SK-N-SH (cell line): Measurements from ENCODE around the gene TMEM72. TPM values are rescaled to one million over a fixed set of nuclear protein-coding genes. Genes with fewer than 3 reads are reported as not detected.

ENCODE experiments used
- CTCF ChIA-PET: fragments of 300-600, 350-600 bp; formaldehyde crosslinking; extraction: SDS; loops from one replicate; lab custom pipeline; 2021; lab: Yijun Ruan, JAX
- POLR2A ChIA-PET: fragments of 350-600 bp; sonication (Branson Sonifier 250); formaldehyde crosslinking; extraction: SDS; loops from one replicate; lab custom pipeline; 2020; ENCODE audit warnings: antibody characterized with exemption, inconsistent platforms; lab: Yijun Ruan, JAX
- DNase-seq: peaks from one replicate; pipeline ENCODE4 v3.0.0; 2012
- H2AFZ ChIP-seq: fragments of 200-600 bp; sonication (generic); 2 replicates; pipeline ENCODE4 v1.8.1; 2016; ENCODE audit warnings: antibody characterized with exemption, mild to moderate bottlenecking, low read depth
- H3F3A ChIP-seq: fragments of 200-600 bp; sonication (generic); replicated peaks from 2 replicates; pipeline ENCODE3; 2016; ENCODE audit warnings: antibody characterized with exemption, mild to moderate bottlenecking; ENCODE audit not compliant: insufficient read depth
- H3K27ac ChIP-seq, 2 experiments: fragments of 200-500 bp in 1 of 2; fragments of 200-600 bp in 1 of 2; sonication (Bioruptor generic) in 1 of 2; sonication (generic), shearing (Covaris generic) in 1 of 2; 2 replicates each; pipeline versions ENCODE4 v1.5.1 to v1.6.1; 2014 to 2016; ENCODE audit warnings: low read depth in 2 of 2, inconsistent platforms in 1 of 2, low read length in 1 of 2, mild to moderate bottlenecking in 1 of 2, mixed read lengths in 1 of 2
- H3K27me3 ChIP-seq: fragments of 200-600 bp; sonication (generic), shearing (Covaris generic); 2 replicates; pipeline ENCODE4 v1.6.1; 2016; ENCODE audit warnings: mixed run types; ENCODE audit not compliant: insufficient read depth
- H3K36me3 ChIP-seq, 2 experiments: fragments of 200-500 bp in 1 of 2; fragments of 200-600 bp in 1 of 2; sonication (Bioruptor generic) in 1 of 2; sonication (generic) in 1 of 2; replicated peaks in 1 of 2; 2 replicates each; pipeline versions ENCODE3 to v1.5.1; 2014 to 2016; ENCODE audit warnings: low read length in 1 of 2, mild to moderate bottlenecking in 1 of 2; ENCODE audit not compliant: insufficient read depth in 2 of 2, control insufficient read depth in 1 of 2
- H3K4me1 ChIP-seq, 2 experiments: fragments of 200-500 bp in 1 of 2; fragments of 200-600 bp in 1 of 2; sonication (Bioruptor generic) in 1 of 2; sonication (generic), shearing (Covaris generic) in 1 of 2; 2 replicates each; pipeline versions ENCODE4 v1.5.1 to v1.6.1; 2014 to 2016; ENCODE audit warnings: low read depth in 1 of 2, low read length in 1 of 2, mixed run types in 1 of 2; ENCODE audit not compliant: insufficient read depth in 2 of 2, control insufficient read depth in 1 of 2
- H3K4me2 ChIP-seq: fragments of 200-600 bp; sonication (generic), shearing (Covaris generic); 2 replicates; pipeline ENCODE4 v1.6.1; 2017; ENCODE audit warnings: mixed run types
- H3K4me3 ChIP-seq, 2 experiments: fragments of 200-500 bp in 1 of 2; fragments of 200-600 bp in 1 of 2; sonication (Bioruptor generic) in 1 of 2; sonication (generic), shearing (Covaris generic) in 1 of 2; 2 replicates each; pipeline versions ENCODE4 v1.5.1 to v1.8.1; 2014 to 2016; ENCODE audit warnings: low read depth in 2 of 2, inconsistent platforms in 1 of 2, low read length in 1 of 2, mild to moderate bottlenecking in 1 of 2, mixed read lengths in 1 of 2, moderate library complexity in 1 of 2
- H3K79me2 ChIP-seq: fragments of 200-600 bp; sonication (generic); 2 replicates; pipeline ENCODE4 v1.8.1; 2017; ENCODE audit warnings: mild to moderate bottlenecking; ENCODE audit not compliant: insufficient read depth
- H3K9ac ChIP-seq: fragments of 200-600 bp; sonication (generic); 2 replicates; pipeline ENCODE4 v1.6.1; 2017; ENCODE audit warnings: mixed run types
- H3K9me2 ChIP-seq: fragments of 200-600 bp; sonication (generic); 2 replicates; pipeline ENCODE4 v1.6.1; 2017; ENCODE audit warnings: mixed run types
- H3K9me3 ChIP-seq: fragments of 200-600 bp; sonication (generic); 2 replicates; pipeline ENCODE4 v1.6.1; 2017; ENCODE audit warnings: mixed run types, mild to moderate bottlenecking, moderate library complexity
- H4K20me1 ChIP-seq: fragments of 200-600 bp; sonication (generic); 2 replicates; pipeline ENCODE4 v1.6.1; 2017; ENCODE audit warnings: mild to moderate bottlenecking, mixed run types; ENCODE audit not compliant: insufficient read depth
- CTCF ChIP-seq: fragments of 200-600 bp; sonication (generic); IDR thresholded peaks from 2 replicates; pipeline ENCODE4 v1.6.1; 2017; ENCODE audit warnings: antibody characterized with exemption, mild to moderate bottlenecking, moderate library complexity
- EP300 ChIP-seq, 2 experiments: IDR thresholded peaks; 2 replicates each; pipeline versions ENCODE4 v1.4.0 to v1.6.1; 2012; ENCODE audit warnings: borderline replicate concordance in 1 of 2, low read depth in 1 of 2, low read length in 1 of 2
- FOSL2 ChIP-seq: IDR thresholded peaks from 2 replicates; pipeline ENCODE4 v1.4.0; 2012; ENCODE audit warnings: low read depth, mild to moderate bottlenecking, moderate library complexity, borderline replicate concordance
- GATA2 ChIP-seq: sonication (generic); formaldehyde crosslinking; IDR thresholded peaks from 2 replicates; pipeline ENCODE4 v1.5.0; 2020; ENCODE audit warnings: mild to moderate bottlenecking, missing genetic modification reagents
- NFIC ChIP-seq: IDR thresholded peaks from 2 replicates; pipeline ENCODE4 v1.4.0; 2012; ENCODE audit warnings: borderline replicate concordance
- RAD21 ChIP-seq: IDR thresholded peaks from 2 replicates; pipeline ENCODE4 v1.6.1; 2012; ENCODE audit warnings: mild to moderate bottlenecking, low read length
- SIN3A ChIP-seq: IDR thresholded peaks from 2 replicates; pipeline ENCODE4 v1.6.1; 2012; ENCODE audit warnings: low read depth, mild to moderate bottlenecking, low read length, moderate library complexity, borderline replicate concordance
- TCF12 ChIP-seq: IDR thresholded peaks from 2 replicates; pipeline ENCODE4 v1.4.0; 2012
- TEAD4 ChIP-seq: IDR thresholded peaks from 2 replicates; pipeline ENCODE4 v1.4.0; 2012; ENCODE audit warnings: mild to moderate bottlenecking, borderline replicate concordance; ENCODE audit not compliant: insufficient read depth
- WGBS: methylation state at CpG from one replicate; pipeline ENCODE4 v1.1.6; 2017; ENCODE audit warnings: low lambda C conversion rate; 5-methylcytosine and 5-hydroxymethylcytosine counted together
- polyA plus RNA-seq, 3 experiments: library from polyadenylated mRNA; depleted of rRNA; stranded (reverse); fragments of >200 nt; gene quantifications; 2 replicates each; pipeline ENCODE4 v1.2.3, GENCODE V29; 2012

TMEM72 gene
- polyA plus RNA-seq, 1 of the 3 experiments (the other 2 are of a cell fraction) = not detected

- WGBS = 67% methylated on average over 2 of the region's 2 CpGs
- no peak overlapping the region for H3K4me2 ChIP-seq
- peaks cover 0 to 4% of the 10 kb centered on the region in 2 experiments; a peak in 1 of 4 replicates for H3K4me1 ChIP-seq
- H3K79me2 ChIP-seq = no peaks in the 10 kb centered on the region
- H3K27me3 ChIP-seq = no peaks in the 10 kb centered on the region
- H3F3A ChIP-seq = no peaks in the 10 kb centered on the region
- H3K9me3 ChIP-seq = peaks cover 9% of the 10 kb centered on the region; the same call in 1 of the 2 replicates
- no peak for DNase-seq
- H3K9me2 ChIP-seq = no peaks in the 10 kb centered on the region
- H3K27ac ChIP-seq = no peak overlapping the region
- H3K36me3 ChIP-seq = no peaks in the 10 kb centered on the region
- TF ChIP-seq SIN3A (no peak), EP300 (IDR thresholded peaks at IDR 0.05; ENCODE audit: borderline replicate concordance in 1 of 2, low read depth in 1 of 2, low read length in 1 of 2) (no peak), FOSL2 (no peak), TCF12 (no peak), CTCF (no peak)
- POLR2A ChIA-PET = interaction anchor here (1.2 kb wide), 1 partner anchor 12 kb away, joined by 4 read pairs; no protein-coding TSS in a partner anchor
- CTCF ChIA-PET = interaction anchor here (6.5 kb wide), 1 partner anchor 13 kb away, joined by 44 read pairs; no protein-coding TSS in a partner anchor
- no peak overlapping the region for H3K4me3 ChIP-seq
- H3K9ac ChIP-seq = no peak overlapping the region
- H2AFZ ChIP-seq = no peak overlapping the region
- no peaks in the 10 kb centered on the region for H4K20me1 ChIP-seq
Measured at GRCh38 chr10:44946205-44946604, 35.1 kb downstream of the TMEM72 start.

- H3K36me3 ChIP-seq = no peaks in the 10 kb centered on the region
- TF ChIP-seq TCF12 = no peak
- TF ChIP-seq RAD21 = no peak
- TF ChIP-seq GATA2 (CRISPR knock-in tag) = no peak
- TF ChIP-seq TEAD4 = no peak
- no peak for TF ChIP-seq NFIC
- TF ChIP-seq, all 33 proteins: peak for 0
- H3K4me1 ChIP-seq = peaks cover 0 to 4% of the 10 kb centered on the region in 2 experiments; a peak in 1 of 4 replicates
- H3K4me3 ChIP-seq = no peak overlapping the region
- no peaks in the 10 kb centered on the region for H4K20me1 ChIP-seq
- peaks cover 9% of the 10 kb centered on the region; the same call in 1 of the 2 replicates for H3K9me3 ChIP-seq
- H3K79me2 ChIP-seq = no peaks in the 10 kb centered on the region
- H3K4me2 ChIP-seq = no peak overlapping the region
- no peak for DNase-seq
- no peaks in the 10 kb centered on the region for H3K27me3 ChIP-seq
- ChIA-PET CTCF (interaction anchor here (1.2 to 6.5 kb wide), 2 partner anchors 15 to 1282 kb away, joined by 3 to 44 read pairs; no protein-coding TSS in a partner anchor), POLR2A (no interaction called here)
- no peak overlapping the region for H2AFZ ChIP-seq
- H3K9ac ChIP-seq = no peak overlapping the region
- no peaks in the 10 kb centered on the region for H3K9me2 ChIP-seq
- H3F3A ChIP-seq = no peaks in the 10 kb centered on the region
- no peak overlapping the region for H3K27ac ChIP-seq
- WGBS = 33% methylated on average over 5 of the region's 6 CpGs
Measured at GRCh38 chr10:44947371-44948152, 36.4 kb downstream of the TMEM72 start.
